DMS114 treated with DMSO at 0.1 percent for 48 hours (cell line): ENCODE measurements around the gene RREB1.

Source experiments
- DNase-seq: peaks from one replicate; lab custom pipeline; 2025; ENCODE audit not compliant: unreplicated experiment; lab: John Stamatoyannopoulos, UW

The RREB1 gene

DNA sequence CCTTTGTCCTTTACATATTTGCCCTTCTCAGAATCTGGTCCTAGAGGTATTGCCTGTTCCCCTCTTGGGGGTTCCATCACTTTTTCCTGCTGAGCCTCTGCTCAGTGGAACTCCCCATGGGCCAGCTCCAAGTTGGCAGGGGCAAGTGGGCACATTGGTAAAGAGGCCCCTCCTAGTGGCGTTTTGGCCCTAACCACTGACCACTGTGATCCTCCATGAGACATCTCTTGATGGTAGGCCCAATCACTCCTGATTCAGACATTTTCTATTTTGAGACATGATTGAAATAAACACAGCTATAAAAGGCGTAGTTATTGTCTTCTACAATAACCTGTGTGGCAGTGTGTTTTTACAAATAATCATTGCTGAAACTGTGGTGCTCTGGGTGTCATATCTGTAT lies 83.0 kb downstream of the RREB1 start:
- DNase-seq, result no peak

DNA sequence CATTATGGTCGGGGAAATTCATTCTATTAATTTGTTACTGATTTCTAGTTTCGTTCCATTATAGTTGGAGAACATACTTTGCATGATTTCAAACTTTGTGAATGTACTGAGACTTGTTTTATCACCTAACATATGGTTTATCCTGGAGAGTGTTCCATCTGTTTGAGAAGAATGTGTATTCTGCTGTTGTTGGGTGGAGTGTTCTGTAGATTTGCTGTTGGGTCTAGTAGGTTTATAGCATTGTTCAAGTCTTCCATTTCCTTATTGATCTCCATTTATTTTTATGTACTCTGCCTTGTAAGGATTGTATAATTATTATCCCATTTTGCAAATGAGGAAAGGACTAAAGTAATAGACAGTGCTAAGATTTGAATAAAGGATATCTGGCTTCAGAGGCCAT lies 85.4 kb downstream of the RREB1 start:
- no peak for DNase-seq

DNA sequence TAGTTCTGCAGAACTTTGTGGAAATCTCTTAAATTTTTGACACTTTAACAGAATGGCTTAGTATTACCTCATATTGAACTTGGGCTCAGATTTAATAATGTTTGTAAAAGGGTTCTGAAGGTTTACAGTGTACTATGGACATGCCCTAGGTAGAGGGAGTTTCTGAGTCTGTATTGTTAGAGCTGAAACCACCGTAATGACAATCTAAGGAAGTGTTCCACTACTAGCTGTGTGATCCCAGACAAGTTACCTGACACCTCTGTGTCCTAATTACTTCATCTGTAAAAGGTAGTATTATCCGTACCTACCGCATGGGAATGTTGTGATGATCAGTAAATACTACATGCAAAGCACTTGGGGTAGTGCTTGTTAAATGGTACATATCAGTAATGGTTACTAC lies 86.9 kb downstream of the RREB1 start:
- DNase-seq, result no peak

DNA sequence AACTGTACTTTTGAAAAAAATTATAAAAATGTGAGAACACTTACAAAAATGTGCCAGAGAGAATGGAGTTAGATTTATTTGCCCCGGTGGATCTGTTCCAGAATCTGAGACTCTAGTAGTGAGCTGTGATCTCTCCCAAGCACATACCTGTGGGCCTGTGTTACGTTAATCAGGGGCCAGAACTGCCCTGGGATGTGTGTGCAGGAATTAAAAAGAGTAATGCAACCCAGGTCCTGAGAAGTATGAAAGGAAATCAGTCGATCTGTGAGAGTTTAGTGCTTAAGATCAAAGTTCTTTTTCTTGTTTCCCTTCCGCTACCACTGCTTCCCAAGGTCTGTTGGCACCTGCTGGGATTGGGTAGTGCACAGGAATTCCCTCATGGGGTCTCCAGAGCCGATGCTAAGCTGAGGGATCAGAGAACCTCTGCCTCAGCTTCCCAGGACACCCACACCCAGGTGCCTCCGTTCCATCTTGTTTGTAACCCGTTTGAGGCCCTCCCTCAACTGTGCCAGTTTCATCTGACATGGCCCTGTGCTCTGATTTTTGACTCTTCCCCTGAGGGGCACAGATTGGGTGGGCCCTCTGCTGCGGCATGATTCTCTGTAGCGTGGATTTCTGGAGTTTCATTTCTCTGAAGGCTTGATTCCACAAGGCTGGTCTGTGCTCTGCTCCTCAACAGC lies 87.7 kb downstream of the RREB1 start:
- DNase-seq, result no peak

DNA sequence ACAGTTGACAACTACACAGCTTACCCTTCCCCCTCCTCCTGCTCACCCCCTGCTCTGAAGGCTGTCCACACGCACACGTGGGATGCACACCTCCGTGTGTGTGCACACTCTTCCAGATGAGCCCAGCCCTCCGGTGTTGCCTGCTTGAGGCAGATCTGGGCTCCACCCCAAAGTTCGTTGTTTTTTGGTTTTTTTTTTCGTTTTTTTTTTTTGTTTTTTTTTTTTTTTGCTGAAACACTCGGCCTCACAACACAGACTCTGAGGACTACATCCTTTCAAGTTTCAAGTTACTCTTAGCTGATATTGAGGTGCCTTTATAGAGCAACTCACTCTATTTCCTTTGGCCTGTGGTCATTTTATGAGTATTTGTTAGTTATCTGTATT lies 88.2 kb downstream of the RREB1 start:
- no peak for DNase-seq

DNA sequence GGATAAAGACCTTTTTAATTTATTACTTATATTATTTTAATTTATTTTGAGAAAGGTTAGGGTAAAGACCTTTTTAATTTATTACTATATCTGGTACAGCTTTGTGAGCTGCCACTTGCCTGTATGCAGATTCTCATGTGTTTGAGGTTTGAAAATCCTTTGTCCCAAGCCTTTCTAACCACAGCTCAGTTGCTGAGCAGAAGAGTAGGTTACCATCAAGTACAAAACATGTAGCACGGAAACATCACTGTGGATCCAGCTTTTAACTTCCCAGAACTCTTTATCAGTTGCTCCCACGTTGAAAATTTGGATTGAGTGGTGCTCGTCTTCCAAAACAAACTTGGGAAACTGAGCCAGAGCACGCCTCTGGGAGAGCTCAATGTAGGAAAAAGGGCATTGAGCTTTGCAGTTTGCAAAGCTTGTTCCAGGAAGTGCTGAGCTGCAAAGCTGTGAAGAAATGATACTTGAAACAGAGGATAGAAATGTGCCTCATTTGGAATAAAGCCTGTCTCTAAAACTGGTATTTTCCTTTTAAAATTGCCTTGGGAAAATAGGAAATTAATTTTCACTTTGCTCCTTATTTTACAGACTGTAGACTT lies 89.0 kb downstream of the RREB1 start:
- no peak for DNase-seq

DNA sequence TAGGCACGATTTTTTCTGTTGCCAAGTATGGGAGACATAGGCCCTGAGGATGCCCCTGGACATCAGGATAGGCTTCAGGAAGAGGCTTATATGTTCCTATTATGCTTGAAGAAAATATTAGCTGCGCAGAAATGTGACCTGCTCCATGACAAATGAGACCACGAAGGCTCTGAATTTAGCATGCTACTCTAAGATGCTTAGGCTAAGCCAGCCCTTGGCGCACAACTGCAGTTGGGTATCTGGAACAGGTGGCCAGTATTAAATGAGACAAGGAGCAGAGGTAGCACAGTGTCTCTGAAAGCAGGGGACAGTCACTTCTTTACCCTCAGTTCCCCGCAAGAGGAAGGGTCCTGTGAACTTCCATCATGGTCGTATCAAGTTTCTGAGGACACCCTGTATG lies 90.0 kb downstream of the RREB1 start:
- DNase-seq, result no peak

DNA sequence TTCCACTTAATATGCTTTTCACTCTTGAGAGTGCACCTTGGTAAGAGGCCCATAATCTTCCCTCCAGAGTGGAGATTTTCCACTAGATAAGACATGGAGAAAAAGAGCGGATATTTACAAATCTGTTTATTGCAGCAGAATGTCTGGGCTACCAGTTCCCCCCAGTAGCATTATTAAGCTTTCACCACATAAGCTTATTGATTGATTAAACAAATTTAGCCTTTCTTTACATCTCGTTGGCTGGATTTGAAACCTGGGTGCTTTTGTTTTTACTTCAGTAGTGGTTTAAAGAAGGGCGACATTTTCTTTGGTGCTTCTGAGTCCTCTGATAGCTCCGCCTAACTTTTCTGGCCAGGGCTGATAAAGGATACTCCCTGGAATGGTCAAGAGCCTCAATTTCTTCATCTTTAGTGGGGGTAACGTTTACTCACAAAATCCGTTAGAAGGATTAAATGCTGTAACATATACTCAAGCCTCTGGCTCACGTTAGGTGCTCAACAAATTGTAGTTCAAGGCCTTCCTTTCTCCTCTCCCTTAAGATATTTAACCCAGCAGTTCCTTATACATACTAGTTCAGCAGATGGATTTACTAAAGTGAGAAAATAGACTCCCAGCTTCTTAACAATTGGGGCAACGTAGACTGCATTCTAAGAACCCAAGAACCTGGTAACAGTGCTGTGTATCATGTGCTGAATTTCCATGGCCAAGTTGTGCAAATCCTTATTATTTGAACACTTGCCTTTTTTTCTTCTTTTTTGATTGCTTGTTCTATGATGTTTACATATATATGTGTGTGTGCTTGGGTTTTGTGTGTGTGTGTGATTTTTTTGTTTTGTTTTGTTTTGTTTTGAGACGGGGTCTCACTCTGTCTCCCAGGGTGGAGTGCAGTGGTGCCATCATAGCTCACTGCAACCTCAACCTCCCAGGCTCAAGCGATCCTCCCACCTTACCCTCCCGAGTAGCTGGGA lies 91.4 kb downstream of the RREB1 start:
- no peak for DNase-seq

DNA sequence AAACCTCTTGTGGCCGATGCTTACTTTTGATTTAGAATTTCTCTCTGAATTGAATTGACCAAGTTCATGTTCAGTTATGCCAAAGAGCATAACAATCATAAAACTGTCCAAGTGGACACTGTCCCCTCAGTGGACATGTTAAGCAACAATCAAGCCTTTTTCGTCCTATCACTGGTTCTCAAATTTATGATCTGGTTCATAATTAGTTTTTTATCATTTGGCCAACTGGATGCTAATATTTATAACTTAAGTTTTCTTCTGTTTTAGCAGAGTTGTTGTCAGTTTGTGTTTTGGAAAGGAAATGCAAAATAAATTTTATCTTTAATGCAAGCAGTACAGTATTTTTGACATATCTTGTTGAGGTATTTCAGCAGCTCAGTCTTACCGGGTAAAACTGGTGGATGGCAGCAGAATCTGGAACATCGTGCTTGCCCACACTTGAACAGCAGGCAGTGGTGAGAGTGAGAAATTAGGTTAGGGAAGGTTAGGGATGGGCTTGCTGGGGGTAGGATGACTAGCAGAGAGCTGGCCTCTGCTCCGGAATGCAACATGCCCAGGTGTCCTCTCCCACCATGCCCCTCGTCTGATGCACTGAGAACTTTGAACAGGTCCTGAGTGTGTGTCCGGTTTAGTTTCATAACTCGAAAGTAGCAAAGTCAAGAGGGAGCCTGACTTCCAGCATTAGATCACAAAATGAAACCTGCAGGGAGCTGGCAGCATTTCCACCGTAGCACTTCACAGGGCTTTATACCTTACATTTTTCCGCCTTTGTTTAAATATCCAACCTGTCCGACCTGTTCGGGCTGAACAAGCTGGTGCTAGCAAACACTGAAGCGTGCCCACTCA lies 93.1 kb downstream of the RREB1 start:
- no peak for DNase-seq

DNA sequence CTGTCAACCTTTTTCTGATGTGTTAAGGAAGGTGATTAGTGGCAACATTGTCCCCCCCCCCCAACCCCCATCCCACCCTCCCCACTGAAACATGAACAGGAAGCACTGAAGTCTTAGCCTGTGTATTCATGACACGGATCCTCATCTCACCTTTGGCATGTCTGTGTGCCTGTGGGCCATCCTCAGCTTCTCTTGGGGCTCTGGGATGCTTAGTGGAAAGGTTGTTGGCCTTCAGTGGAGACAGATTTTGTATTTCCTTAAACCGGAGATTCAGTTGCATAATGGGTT lies 93.6 kb downstream of the RREB1 start:
- DNase-seq, result no peak

DNA sequence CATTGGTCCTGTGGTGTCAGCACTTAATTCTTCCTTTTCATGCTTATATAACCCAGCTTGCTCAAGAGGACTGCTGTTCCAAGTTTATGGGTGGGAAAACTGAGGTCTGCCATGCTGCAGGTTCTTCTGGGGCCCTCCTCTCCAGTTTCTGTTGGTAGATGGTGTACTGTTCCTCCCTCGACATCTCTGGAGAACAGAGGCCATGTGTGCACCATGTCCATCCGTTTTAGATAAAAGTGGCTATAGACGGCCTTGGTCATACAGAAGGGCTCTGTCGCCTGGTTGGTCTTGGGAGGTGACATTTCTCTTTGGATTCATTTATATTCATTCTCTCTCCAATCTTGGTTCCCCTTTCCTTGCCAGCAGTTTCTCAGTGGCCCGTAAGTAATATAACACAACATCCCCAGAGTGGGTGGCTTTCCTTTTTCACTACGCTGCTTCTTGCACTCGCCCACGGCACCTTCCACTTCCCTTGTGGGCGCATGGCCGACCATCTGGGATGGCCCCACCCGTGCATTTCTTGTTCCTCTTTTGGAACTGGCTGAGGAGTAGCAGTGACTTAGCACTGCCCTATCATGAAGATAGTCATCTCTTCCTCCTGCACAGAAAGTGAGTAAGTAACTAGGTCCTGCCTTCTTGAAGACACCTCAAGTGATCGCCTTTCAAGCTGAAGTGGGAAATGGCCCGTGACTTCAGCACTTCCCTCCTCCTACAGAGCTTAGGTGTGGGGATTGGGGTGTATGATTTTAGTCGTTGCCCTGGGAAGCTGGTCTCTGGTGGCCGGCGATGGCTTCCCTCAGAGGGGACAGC lies 94.2 kb downstream of the RREB1 start:
- no peak for DNase-seq

DNA sequence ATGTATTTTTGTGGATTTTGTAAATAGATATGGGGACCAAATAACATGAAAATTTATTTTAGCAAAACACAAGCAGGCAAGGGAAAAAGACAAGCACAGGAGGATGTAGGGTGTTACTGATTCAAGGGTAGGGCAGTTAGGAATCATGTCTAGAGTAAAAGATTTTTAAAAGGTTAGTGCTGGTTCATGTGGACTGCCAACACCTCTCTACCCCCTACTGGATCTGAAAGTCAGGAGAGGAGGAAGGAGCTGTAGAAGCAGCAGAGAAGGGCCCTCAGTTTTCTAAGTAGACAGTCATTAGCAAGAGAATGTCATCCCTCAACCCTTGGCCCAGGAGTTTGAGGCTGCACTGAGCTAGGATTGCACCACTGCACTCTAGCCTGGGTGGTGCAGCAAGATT lies 95.2 kb downstream of the RREB1 start:
- no peak for DNase-seq

DNA sequence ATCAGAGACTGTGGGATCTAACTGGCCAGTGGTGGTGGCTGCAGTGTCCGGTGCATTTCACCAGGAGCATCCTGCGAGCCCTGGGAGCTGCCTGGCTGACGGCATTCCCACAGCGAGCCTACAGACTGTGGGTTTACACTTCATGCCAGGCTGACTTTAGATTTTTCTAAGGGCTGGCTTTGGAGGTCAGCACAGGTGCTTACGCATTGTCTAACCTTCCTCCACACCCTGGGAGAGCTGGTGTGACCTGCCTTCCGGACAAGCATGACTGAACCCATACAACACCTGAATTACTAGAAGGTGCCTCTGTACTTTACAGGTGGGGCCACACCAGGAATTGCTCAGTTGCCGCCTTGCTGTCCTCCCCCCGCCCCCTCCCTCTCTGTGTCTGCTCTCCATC lies 96.2 kb downstream of the RREB1 start:
- no peak for DNase-seq

DNA sequence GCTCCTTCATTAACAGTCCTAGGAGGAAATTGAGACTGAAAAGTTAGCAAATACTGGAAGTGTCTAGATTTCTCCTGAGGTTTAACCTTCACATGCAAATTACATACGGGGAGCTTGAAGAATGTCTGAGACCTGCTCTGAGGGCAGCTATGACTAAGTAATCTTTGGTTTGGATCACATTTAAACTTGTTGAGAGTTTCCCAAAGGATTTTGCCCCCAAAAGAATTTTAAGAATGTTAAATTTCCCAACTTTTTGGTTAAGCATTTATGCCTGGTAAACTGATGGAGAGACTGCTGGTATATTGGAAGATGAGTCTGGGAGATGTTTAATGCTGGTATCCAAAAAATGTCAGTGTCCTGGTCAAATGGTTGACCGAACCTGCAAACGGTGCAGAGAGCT lies 97.0 kb downstream of the RREB1 start:
- DNase-seq, result no peak

DNA sequence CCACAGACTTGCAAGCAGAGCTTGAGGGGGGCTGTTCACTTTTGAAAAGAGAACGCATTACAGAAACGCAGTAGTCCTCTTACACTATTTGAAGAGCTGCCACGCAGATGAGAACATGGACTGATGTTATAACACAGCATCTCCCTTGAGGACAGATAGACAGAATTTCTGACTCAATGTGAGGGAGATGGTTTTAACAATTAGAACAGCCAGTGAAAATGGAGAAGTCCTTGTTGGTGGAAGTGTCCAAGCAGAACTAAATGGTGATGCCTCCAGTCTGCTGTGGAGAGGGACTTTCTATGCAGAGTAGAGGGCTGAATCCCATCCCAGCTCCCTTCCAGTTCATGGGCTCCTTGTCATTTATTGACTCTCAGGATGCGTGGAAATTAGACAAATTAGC lies 100.0 kb downstream of the RREB1 start:
- no peak for DNase-seq

DNA sequence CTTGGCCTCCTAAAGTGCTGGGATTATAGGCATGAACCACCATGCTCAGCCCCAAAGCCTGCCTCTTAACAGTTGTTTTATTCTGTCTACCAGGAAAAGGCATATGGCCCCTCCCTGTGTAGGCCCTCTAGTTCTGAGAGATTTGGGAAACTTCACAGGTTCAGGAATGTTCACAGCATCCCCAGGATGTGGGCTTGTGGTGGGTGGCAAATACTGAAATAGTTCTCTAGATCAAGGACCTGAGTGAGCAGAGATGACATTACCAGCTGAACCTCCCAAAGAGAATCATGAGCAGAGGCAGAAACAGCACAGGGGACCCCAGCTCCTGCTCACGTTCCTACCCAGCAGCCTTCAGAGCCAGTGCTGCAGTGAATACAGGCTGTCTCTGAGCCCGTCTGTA lies 105.7 kb downstream of the RREB1 start:
- no peak for DNase-seq

DNA sequence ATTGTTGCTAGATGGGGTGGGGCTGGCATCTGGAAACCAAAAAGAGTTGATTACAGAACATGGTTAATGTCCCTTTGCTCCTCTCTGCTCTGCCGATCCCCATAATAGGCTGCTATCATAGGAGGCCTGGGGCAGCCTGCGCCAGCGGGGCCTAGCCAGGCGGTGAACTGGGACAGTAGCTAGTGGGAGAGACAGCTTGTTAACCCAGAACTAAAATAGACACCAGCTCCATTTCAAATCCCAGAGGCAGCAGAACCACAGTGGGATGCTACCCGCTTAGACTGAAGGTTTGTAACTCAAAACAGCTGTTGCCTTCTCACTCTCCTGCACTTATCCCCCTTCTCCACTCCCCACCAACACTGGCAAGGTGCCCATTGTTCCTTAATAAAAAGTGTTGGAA lies 106.7 kb downstream of the RREB1 start:
- DNase-seq, result no peak

DNA sequence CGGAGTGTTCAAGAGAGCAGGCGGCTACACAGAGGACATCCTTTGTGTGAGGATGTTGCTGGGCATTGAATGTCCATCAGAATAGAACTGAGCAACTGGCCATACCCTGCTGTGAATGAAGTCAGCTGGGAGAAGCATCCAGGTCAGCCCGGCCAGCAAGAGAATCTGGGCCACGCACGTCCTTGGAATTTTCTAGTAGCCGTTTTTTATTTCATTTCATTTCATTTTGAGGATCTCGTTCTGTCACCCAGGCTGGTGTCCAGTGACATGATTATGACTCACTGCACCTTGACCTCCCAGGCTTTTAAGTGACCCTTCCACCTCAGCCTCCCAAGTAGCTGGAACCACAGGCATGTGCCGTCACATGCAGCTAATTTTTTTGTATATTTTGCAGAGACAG lies 107.4 kb downstream of the RREB1 start:
- DNase-seq, result no peak

DNA sequence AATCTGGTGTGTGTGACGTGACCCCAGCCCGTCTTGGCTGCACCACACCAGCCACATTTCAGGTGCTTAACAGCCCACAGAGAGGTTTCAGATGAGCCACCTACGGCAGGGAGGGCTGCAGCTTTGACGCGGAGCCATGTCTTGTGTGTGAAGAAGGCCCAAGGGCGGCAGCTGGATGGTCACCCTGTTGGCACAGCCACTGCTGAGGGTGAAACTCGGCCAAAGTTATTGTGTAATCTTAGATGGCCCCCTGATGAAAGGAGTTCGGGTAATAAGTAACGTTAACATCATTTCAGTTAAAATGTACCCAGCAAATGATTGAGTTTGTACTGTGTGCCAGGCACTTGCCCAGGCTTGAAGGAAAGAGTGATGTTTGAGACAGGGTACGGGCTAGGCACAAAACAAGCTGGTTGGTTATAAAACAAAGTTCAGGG lies 108.1 kb downstream of the RREB1 start:
- DNase-seq, result no peak

DNA sequence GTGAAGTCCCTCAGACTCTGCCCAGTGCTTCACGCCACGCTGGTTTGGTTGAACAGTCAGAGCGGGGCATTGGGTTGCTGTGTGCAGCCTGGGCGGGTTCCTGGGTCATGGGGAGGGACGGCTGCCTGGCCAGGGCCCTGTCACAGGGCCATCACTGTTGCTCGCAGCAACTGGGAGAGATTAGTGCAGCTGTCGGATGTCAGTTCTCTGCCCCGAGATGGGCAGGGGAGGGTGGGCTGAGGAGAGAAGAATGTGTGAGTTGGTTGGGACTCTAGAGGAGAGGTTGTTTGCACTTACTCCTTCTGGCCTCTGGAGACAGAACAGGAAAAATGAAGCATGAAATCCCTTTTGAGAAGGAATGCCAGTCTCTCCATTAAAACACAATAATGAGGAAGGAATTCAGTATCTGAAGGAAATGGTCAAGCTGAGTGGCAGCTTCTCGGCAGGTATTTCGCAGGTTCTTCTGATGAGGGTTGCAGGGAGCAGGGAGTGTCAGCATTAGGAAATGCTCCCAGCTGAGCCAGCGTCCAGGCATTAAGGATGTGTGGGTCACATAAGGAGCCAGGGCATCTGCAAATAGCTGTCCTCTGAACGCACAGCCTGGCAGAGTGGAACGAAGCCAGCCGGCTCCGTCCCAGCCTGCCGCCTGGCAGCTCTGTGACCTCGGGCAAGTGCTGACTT lies 109.3 kb downstream of the RREB1 start:
- DNase-seq, result no peak
